HEK293 (cell line): Measurements from ENCODE around the gene HOXD1.

Source experiments
- CTCF ChIA-PET: fragments of 350-600 bp; formaldehyde crosslinking; extraction: SDS; loops from one replicate; lab custom pipeline; 2021; ENCODE audit warnings: antibody characterized with exemption; lab: Yijun Ruan, JAX
- POLR2A ChIA-PET: fragments of 300-600 bp; formaldehyde crosslinking; extraction: SDS; loops from one replicate; lab custom pipeline; 2020; ENCODE audit warnings: antibody characterized with exemption, inconsistent platforms; lab: Yijun Ruan, JAX
- H3K27ac ChIP-seq: fragments of 200-500 bp; sonication (Bioruptor generic); 2 replicates; pipeline ENCODE4 v1.5.1; 2014; ENCODE audit warnings: low read depth, low read length, control low read depth, inconsistent platforms; ENCODE audit errors: extremely low read depth
- H3K36me3 ChIP-seq, 2 experiments: fragments of 200-500 bp in 1 of 2; sonication (Bioruptor generic) in 1 of 2; 1 replicate in 1 of 2; 2 replicates in 1 of 2; pipeline ENCODE4 v1.5.1; 2014 to 2017; ENCODE audit warnings: inconsistent platforms in 2 of 2, low read length in 2 of 2; ENCODE audit not compliant: control insufficient read depth in 2 of 2, insufficient read depth in 1 of 2
- H3K4me1 ChIP-seq: fragments of 200-500 bp; sonication (Bioruptor generic); 2 replicates; pipeline ENCODE4 v1.5.1; 2014; ENCODE audit warnings: mild to moderate bottlenecking, low read length, inconsistent platforms; ENCODE audit not compliant: control insufficient read depth, insufficient read depth
- H3K4me3 ChIP-seq: 2 replicates; pipeline ENCODE4 v1.5.1; 2011; ENCODE audit warnings: low read depth, mild to moderate bottlenecking, control low read depth, low read length, moderate library complexity
- H3K9me3 ChIP-seq: fragments of 200-500 bp; sonication (Bioruptor generic); 2 replicates; pipeline ENCODE4 v1.5.1; 2014; ENCODE audit warnings: low read depth, low read length, inconsistent platforms; ENCODE audit not compliant: control insufficient read depth, insufficient read depth
- MYNN ChIP-seq: fragments of 450-650 bp; formaldehyde crosslinking; IDR thresholded peaks from 2 replicates; pipeline ENCODE4 v1.5.1; 2016; ENCODE audit warnings: missing biosample characterization, missing genetic modification characterization, borderline replicate concordance
- TSHZ1 ChIP-seq: fragments of 450-650 bp; formaldehyde crosslinking; IDR thresholded peaks from 2 replicates; pipeline ENCODE4 v1.5.1; 2016; ENCODE audit warnings: missing biosample characterization, missing genetic modification characterization, borderline replicate concordance
- ZBTB17 ChIP-seq: fragments of 450-650 bp; formaldehyde crosslinking; IDR thresholded peaks from 2 replicates; pipeline ENCODE4 v1.5.1; 2016; ENCODE audit warnings: missing biosample characterization, missing genetic modification characterization
- ZNF16 ChIP-seq: fragments of 450-650 bp; formaldehyde crosslinking; IDR thresholded peaks from 2 replicates; pipeline ENCODE4 v1.5.1; 2016; ENCODE audit warnings: low read depth, missing biosample characterization, missing genetic modification characterization
- ZNF169 ChIP-seq: fragments of 450-650 bp; formaldehyde crosslinking; IDR thresholded peaks from 2 replicates; pipeline ENCODE4 v1.5.1; 2016; ENCODE audit warnings: missing biosample characterization, missing genetic modification characterization
- ZNF184 ChIP-seq: fragments of 450-650 bp; IDR thresholded peaks from 2 replicates; pipeline ENCODE4 v1.5.1; 2018; ENCODE audit warnings: missing biosample characterization, mild to moderate bottlenecking, missing genetic modification characterization
- ZNF2 ChIP-seq: fragments of 450-650 bp; formaldehyde crosslinking; IDR thresholded peaks from 2 replicates; pipeline ENCODE4 v1.5.1; 2016; ENCODE audit warnings: missing biosample characterization, missing genetic modification characterization
- ZNF280C ChIP-seq: fragments of 450-650 bp; formaldehyde crosslinking; IDR thresholded peaks from 2 replicates; pipeline ENCODE4 v1.5.1; 2016; ENCODE audit warnings: missing biosample characterization, missing genetic modification characterization
- ZNF514 ChIP-seq: fragments of 450-650 bp; formaldehyde crosslinking; IDR thresholded peaks from 2 replicates; pipeline ENCODE4 v1.5.1; 2016; ENCODE audit warnings: missing biosample characterization, missing genetic modification characterization
- ZNF571 ChIP-seq: fragments of 450-650 bp; formaldehyde crosslinking; IDR thresholded peaks from 2 replicates; pipeline ENCODE4 v1.5.0; 2017; ENCODE audit warnings: missing biosample characterization, missing genetic modification characterization
- ZNF585B ChIP-seq: fragments of 450-650 bp; formaldehyde crosslinking; IDR thresholded peaks from 2 replicates; pipeline ENCODE4 v1.5.1; 2016; ENCODE audit warnings: missing biosample characterization, missing genetic modification characterization
- ZNF692 ChIP-seq: fragments of 450-650 bp; formaldehyde crosslinking; IDR thresholded peaks from 2 replicates; pipeline ENCODE4 v1.5.1; 2016; ENCODE audit warnings: missing biosample characterization, missing genetic modification characterization
- ZNF704 ChIP-seq: fragments of 450-650 bp; formaldehyde crosslinking; IDR thresholded peaks from 2 replicates; pipeline ENCODE4 v1.5.1; 2016; ENCODE audit warnings: missing biosample characterization, missing genetic modification characterization
- ZNF791 ChIP-seq: fragments of 450-650 bp; formaldehyde crosslinking; IDR thresholded peaks from 2 replicates; pipeline ENCODE4 v1.5.1; 2016; ENCODE audit warnings: missing biosample characterization, missing genetic modification characterization
- ZSCAN23 ChIP-seq: fragments of 450-650 bp; formaldehyde crosslinking; IDR thresholded peaks from 2 replicates; pipeline ENCODE4 v1.5.1; 2016; ENCODE audit warnings: missing biosample characterization, missing genetic modification characterization

HOXD1 gene

GRCh38 chr2:176227874-176228273 lies 39.4 kb downstream of the HOXD1 start (continued):
- TF ChIP-seq MYNN (tag by site-specific recombination) (no peak), ZSCAN23 (no peak), ZNF184 (no peak), ZNF571 (tag by site-specific recombination) (no peak), ZNF704 (tag by site-specific recombination) (no peak), ZNF585B (tag by site-specific recombination) (no peak), ZNF791 (tag by site-specific recombination) (no peak), ZNF16 (tag by site-specific recombination) (no peak), ZNF280C (tag by site-specific recombination) (no peak)

GRCh38 chr2:176234156-176234555 lies 45.7 kb downstream of the HOXD1 start:
- TF ChIP-seq ZNF514 (tag by site-specific recombination): no peak
- TF ChIP-seq TSHZ1: no peak
- no peak for TF ChIP-seq ZNF692 (tag by site-specific recombination)
- Histone ChIP-seq H3K9me3 (no peaks in the 10 kb centered on the region), H3K4me1 (no peaks in the 10 kb centered on the region), H3K27ac (no peak overlapping the region), H3K4me3 (no peak overlapping the region), H3K36me3 (no peaks in the 10 kb centered on the region)
- CTCF ChIA-PET: interaction anchor here (0.6 kb wide), 4 partner anchors 11 to 325 kb away, joined by 3 to 4 read pairs (median 3); no protein-coding TSS in a partner anchor
- POLR2A ChIA-PET: interaction anchor here (0.6 to 0.7 kb wide), 2 partner anchors 64 to 449 kb away, joined by 3 read pairs; no protein-coding TSS in a partner anchor

GRCh38 chr2:176234940-176235339 lies 46.5 kb downstream of the HOXD1 start:
- Histone ChIP-seq H3K4me1 (no peaks in the 10 kb centered on the region), H3K9me3 (no peaks in the 10 kb centered on the region), H3K4me3 (no peak overlapping the region), H3K27ac (no peak overlapping the region), H3K36me3 (no peaks in the 10 kb centered on the region)
- TF ChIP-seq ZBTB17 (tag by site-specific recombination) (no peak), ZNF2 (no peak), ZNF169 (no peak)
- ChIA-PET CTCF (no interaction called here), POLR2A (no interaction called here)
